HG03521 (cell line): ENCODE data around the gene TCFL5.

Experiments used
- ATAC-seq: cut with Tn5 transposase; IDR thresholded peaks from one replicate; pipeline ENCODE4 v1.9.1; 2021; ENCODE audit warnings: mild to moderate bottlenecking, moderate library complexity; ENCODE audit not compliant: unreplicated experiment

Gene TCFL5

GRCh38 chr20:62861726-62862336 is at the start of gene TCFL5:
Gene TCFL5, minus strand, starts transcription at chr20:62861822. Its CDS starts 152 bp downstream, at chr20:62861670.
- peak; percentile 66 for ATAC-seq

- no peak for ATAC-seq
Observed at GRCh38 chr20:62910777-62911497, 49.3 kb upstream of the TCFL5 start.

- no peak for ATAC-seq
Observed at GRCh38 chr20:62910217-62910766, 48.7 kb upstream of the TCFL5 start.

GRCh38 chr20:62908971-62909791 is 47.6 kb upstream of the TCFL5 start:
- ATAC-seq: no peak

- no peak for ATAC-seq
Observed at GRCh38 chr20:62907384-62908317, 46.0 kb upstream of the TCFL5 start.

GRCh38 chr20:62906647-62907375 is 45.2 kb upstream of the TCFL5 start:
- no peak for ATAC-seq

- no peak for ATAC-seq
Observed at GRCh38 chr20:62906209-62906608, 44.6 kb upstream of the TCFL5 start.

GRCh38 chr20:62905536-62906117 is 44.0 kb upstream of the TCFL5 start:
- ATAC-seq: no peak

GRCh38 chr20:62902926-62903615 is 41.4 kb upstream of the TCFL5 start:
- ATAC-seq: no peak

GRCh38 chr20:62901891-62902290 is 40.3 kb upstream of the TCFL5 start:
- ATAC-seq: no peak

- peak; percentile 14 for ATAC-seq
Observed at GRCh38 chr20:62900692-62901584, 39.3 kb upstream of the TCFL5 start.

- peak; percentile 63 for ATAC-seq
Observed at GRCh38 chr20:62900052-62900691, 38.5 kb upstream of the TCFL5 start.

- no peak for ATAC-seq
Observed at GRCh38 chr20:62899633-62900051, 38.0 kb upstream of the TCFL5 start.

- ATAC-seq: no peak
Observed at GRCh38 chr20:62898970-62899632, 37.5 kb upstream of the TCFL5 start.

GRCh38 chr20:62898093-62898964 is 36.7 kb upstream of the TCFL5 start:
- no peak for ATAC-seq

- ATAC-seq: no peak
Observed at GRCh38 chr20:62897666-62898065, 36.0 kb upstream of the TCFL5 start.
